Smooth muscle cell (in vitro differentiated cells): ENCODE measurements around the gene NTN1. TPM values are rescaled to one million over a fixed set of nuclear protein-coding genes. Genes with fewer than 3 reads are reported as not detected.
A peak's percentile ranks its signal among the peaks of the same experiment; 100 is the strongest.

ENCODE experiments used
- DNase-seq: peaks from one replicate; lab custom pipeline; 2025; ENCODE audit not compliant: unreplicated experiment; lab: John Stamatoyannopoulos, UW
- H2AFZ ChIP-seq: fragments of 200-600 bp; sonication (generic); 2 replicates; pipeline ENCODE4 v1.6.0; 2016; ENCODE audit warnings: antibody characterized with exemption, low read depth, mild to moderate bottlenecking
- H3F3A ChIP-seq: fragments of 200-600 bp; sonication (generic); 2 replicates; pipeline ENCODE4 v1.6.0; 2017; ENCODE audit warnings: antibody characterized with exemption, low read depth
- H3K27ac ChIP-seq: fragments of 200-600 bp; sonication (generic); 2 replicates; pipeline ENCODE4 v1.5.1; 2016; ENCODE audit warnings: low read depth, mild to moderate bottlenecking
- H3K27me3 ChIP-seq: fragments of 200-600 bp; sonication (generic); 2 replicates; pipeline ENCODE4 v1.6.1; 2016; ENCODE audit warnings: low read depth, mild to moderate bottlenecking
- H3K36me3 ChIP-seq: fragments of 200-600 bp; sonication (generic); 2 replicates; pipeline ENCODE4 v1.5.1; 2016; ENCODE audit warnings: low read depth
- H3K4me1 ChIP-seq: fragments of 200-600 bp; sonication (generic); 2 replicates; pipeline ENCODE4 v1.5.1; 2016; ENCODE audit warnings: low read depth
- H3K4me2 ChIP-seq: fragments of 200-600 bp; sonication (generic); 2 replicates; pipeline ENCODE4 v1.6.0; 2016; ENCODE audit warnings: mild to moderate bottlenecking
- H3K4me3 ChIP-seq: fragments of 200-600 bp; sonication (generic); 2 replicates; pipeline ENCODE4 v1.5.1; 2016; ENCODE audit warnings: mild to moderate bottlenecking
- H3K79me2 ChIP-seq: fragments of 200-600 bp; sonication (generic); 2 replicates; pipeline ENCODE4 v1.6.0; 2016; ENCODE audit warnings: low read depth, mild to moderate bottlenecking
- H3K9ac ChIP-seq: fragments of 200-600 bp; sonication (generic); 2 replicates; pipeline ENCODE4 v1.6.0; 2016; ENCODE audit warnings: low read depth
- H3K9me3 ChIP-seq: fragments of 200-600 bp; sonication (generic); replicated peaks from 2 replicates; pipeline ENCODE4 v1.5.1; 2016; ENCODE audit warnings: low read depth
- H4K20me1 ChIP-seq: fragments of 200-600 bp; sonication (generic); 2 replicates; pipeline ENCODE4 v1.6.0; 2016; ENCODE audit warnings: low read depth
- WGBS: methylation state at CpG from one replicate; pipeline ENCODE4 v1.1.7; 2016; ENCODE audit warnings: low lambda C conversion rate; 5-methylcytosine and 5-hydroxymethylcytosine counted together
- polyA plus RNA-seq: library from polyadenylated mRNA; unstranded; fragments of >200 nt; fragmentation: Nextera tagmentation; extraction: Ambion mirVana; gene quantifications from 2 replicates; pipeline ENCODE4 v1.2.1, GENCODE V29; 2016
- total RNA-seq: library from RNA; depleted of rRNA; stranded (reverse); fragments of >200 nt; gene quantifications from 2 replicates; pipeline ENCODE4 v1.2.3, GENCODE V29; 2014
- TF ChIP-seq, protein P1 (sequence below): fragments of 200-600 bp; sonication (generic); IDR thresholded peaks from 2 replicates; pipeline ENCODE4 v1.5.1; 2017; ENCODE audit warnings: borderline replicate concordance, mild to moderate bottlenecking, antibody characterized with exemption; ENCODE audit not compliant: insufficient read depth, poor library complexity, severe bottlenecking

The NTN1 gene
- total and polyA plus RNA-seq, 2 experiments from 2014 or later: 0.07 to 0.72 TPM

DNA sequence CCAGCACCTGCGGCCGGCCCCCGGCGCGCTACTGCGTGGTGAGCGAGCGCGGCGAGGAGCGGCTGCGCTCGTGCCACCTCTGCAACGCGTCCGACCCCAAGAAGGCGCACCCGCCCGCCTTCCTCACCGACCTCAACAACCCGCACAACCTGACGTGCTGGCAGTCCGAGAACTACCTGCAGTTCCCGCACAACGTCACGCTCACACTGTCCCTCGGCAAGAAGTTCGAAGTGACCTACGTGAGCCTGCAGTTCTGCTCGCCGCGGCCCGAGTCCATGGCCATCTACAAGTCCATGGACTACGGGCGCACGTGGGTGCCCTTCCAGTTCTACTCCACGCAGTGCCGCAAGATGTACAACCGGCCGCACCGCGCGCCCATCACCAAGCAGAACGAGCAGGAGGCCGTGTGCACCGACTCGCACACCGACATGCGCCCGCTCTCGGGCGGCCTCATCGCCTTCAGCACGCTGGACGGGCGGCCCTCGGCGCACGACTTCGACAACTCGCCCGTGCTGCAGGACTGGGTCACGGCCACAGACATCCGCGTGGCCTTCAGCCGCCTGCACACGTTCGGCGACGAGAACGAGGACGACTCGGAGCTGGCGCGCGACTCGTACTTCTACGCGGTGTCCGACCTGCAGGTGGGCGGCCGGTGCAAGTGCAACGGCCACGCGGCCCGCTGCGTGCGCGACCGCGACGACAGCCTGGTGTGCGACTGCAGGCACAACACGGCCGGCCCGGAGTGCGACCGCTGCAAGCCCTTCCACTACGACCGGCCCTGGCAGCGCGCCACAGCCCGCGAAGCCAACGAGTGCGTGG lies 1.5 kb downstream of the NTN1 start:
- Histone ChIP-seq H2AFZ (no peak overlapping the region), H3K9me3 (no peaks in the 10 kb centered on the region), H3K4me2 (peak overlapping the region; percentile 93)

DNA sequence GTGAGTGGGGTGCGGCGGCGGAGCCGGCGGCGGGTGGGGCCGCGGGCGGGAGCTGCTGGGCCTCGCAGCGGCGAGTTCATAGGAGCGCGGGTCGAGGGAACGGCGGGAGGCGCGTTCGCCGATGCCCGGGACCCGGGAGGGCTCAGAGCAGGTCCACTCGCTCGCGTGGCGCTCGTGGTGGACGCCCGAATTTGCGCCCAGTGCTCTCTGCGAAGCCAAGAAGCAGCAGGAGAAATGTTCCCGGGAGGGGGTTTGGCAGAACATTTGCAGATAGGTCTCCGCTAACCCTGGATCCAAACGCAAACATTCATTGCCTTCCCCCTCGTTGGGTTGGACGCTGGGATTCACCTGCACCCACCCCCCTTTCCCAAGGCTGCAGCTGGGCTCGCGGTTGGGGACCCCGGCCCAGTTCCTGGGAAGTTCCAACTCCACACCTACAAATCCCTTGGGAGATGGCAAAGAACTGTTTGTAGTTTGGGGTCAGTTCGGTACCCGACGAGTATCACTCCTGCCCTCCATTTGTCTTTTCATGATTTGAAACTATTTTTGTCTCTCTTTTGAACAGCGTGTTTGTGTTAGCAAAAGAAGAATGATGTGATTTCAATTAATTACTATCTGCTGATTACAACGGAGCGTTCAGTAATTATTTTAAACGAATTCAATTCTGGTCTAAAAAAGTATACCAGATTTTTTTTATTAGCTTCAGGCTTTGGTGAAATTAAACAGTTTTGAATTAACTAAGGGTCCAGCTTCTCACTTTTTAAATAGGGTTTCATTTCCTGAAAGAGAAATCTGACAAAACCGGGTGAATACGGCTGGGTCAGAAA lies 2.3 kb downstream of the NTN1 start:
- no peak for DNase-seq

More for the DNA sequence above, 1.5 kb downstream of the NTN1 start:
- Histone ChIP-seq H3K9ac (no peak overlapping the region), H3K27me3 (peaks cover 92% of the 10 kb centered on the region), H3K79me2 (no peaks in the 10 kb centered on the region), H3K27ac (no peak overlapping the region), H3K36me3 (no peaks in the 10 kb centered on the region), H4K20me1 (peaks cover 5% of the 10 kb centered on the region), H3K4me1 (peaks cover 4% of the 10 kb centered on the region), H3K4me3 (peak overlapping the region; percentile 74), H3F3A (no peaks in the 10 kb centered on the region)
- DNase-seq: no peak
- TF ChIP-seq, protein P1, sequence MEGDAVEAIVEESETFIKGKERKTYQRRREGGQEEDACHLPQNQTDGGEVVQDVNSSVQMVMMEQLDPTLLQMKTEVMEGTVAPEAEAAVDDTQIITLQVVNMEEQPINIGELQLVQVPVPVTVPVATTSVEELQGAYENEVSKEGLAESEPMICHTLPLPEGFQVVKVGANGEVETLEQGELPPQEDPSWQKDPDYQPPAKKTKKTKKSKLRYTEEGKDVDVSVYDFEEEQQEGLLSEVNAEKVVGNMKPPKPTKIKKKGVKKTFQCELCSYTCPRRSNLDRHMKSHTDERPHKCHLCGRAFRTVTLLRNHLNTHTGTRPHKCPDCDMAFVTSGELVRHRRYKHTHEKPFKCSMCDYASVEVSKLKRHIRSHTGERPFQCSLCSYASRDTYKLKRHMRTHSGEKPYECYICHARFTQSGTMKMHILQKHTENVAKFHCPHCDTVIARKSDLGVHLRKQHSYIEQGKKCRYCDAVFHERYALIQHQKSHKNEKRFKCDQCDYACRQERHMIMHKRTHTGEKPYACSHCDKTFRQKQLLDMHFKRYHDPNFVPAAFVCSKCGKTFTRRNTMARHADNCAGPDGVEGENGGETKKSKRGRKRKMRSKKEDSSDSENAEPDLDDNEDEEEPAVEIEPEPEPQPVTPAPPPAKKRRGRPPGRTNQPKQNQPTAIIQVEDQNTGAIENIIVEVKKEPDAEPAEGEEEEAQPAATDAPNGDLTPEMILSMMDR: no peak
- WGBS: 7% methylated on average over 101 of the region's 106 CpGs

GRCh38 chr17:9024497-9024896 lies 3.2 kb downstream of the NTN1 start:
- Histone ChIP-seq H3K27me3 (peaks cover 92% of the 10 kb centered on the region), H3K9ac (no peak overlapping the region), H3K4me3 (no peak overlapping the region), H3F3A (no peaks in the 10 kb centered on the region), H3K9me3 (no peaks in the 10 kb centered on the region), H4K20me1 (peaks cover 5% of the 10 kb centered on the region), H3K27ac (no peak overlapping the region), H3K4me2 (no peak overlapping the region), H3K79me2 (no peaks in the 10 kb centered on the region), H2AFZ (no peak overlapping the region), H3K4me1 (peaks cover 12% of the 10 kb centered on the region), H3K36me3 (no peaks in the 10 kb centered on the region)
- TF ChIP-seq, protein P1: no peak
- WGBS: 14% methylated on average over 14 of the region's 14 CpGs
- no peak for DNase-seq

More for the DNA sequence above, 2.3 kb downstream of the NTN1 start:
- Histone ChIP-seq H3K4me2 (peak overlapping the region; percentile 93), H3K9ac (no peak overlapping the region), H3F3A (no peaks in the 10 kb centered on the region), H3K4me3 (no peak overlapping the region), H3K36me3 (no peaks in the 10 kb centered on the region), H4K20me1 (peaks cover 5% of the 10 kb centered on the region), H3K27ac (no peak overlapping the region), H3K79me2 (no peaks in the 10 kb centered on the region), H2AFZ (no peak overlapping the region), H3K27me3 (peaks cover 92% of the 10 kb centered on the region), H3K9me3 (no peaks in the 10 kb centered on the region), H3K4me1 (peaks cover 8% of the 10 kb centered on the region)
- TF ChIP-seq, protein P1: no peak
- 9% methylated on average over 26 of the region's 49 CpGs for WGBS
